NOMO-1 treated with dmso at 0.1 percent for 144 hours (cell line): ENCODE data around the gene NPLOC4.

Experiments used
- DNase-seq: peaks from one replicate; lab custom pipeline; 2025; ENCODE audit not compliant: unreplicated experiment; lab: John Stamatoyannopoulos, UW

Gene NPLOC4

GRCh38 chr17:81664051-81664470, 27.1 kb upstream of the NPLOC4 start:
- no peak for DNase-seq

GRCh38 chr17:81662002-81662401, 25.1 kb upstream of the NPLOC4 start:
- DNase-seq = no peak

GRCh38 chr17:81660441-81660840, 23.5 kb upstream of the NPLOC4 start:
- DNase-seq = no peak

- no peak for DNase-seq
Measured at GRCh38 chr17:81659038-81659437, 22.1 kb upstream of the NPLOC4 start.

- no peak for DNase-seq
Measured at GRCh38 chr17:81656835-81657234, 19.9 kb upstream of the NPLOC4 start.

- DNase-seq = no peak
Measured at GRCh38 chr17:81656118-81656743, 19.3 kb upstream of the NPLOC4 start, which contains the start of gene PDE6G. Gene PDE6G, minus strand, starts transcription at chr17:81656542. Its CDS starts 3,237 bp downstream, at chr17:81653305.

GRCh38 chr17:81655378-81656117, 18.6 kb upstream of the NPLOC4 start:
- DNase-seq = no peak

GRCh38 chr17:81652906-81653771, 16.2 kb upstream of the NPLOC4 start:
- DNase-seq = no peak

- no peak for DNase-seq
Measured at GRCh38 chr17:81651692-81652091, 14.8 kb upstream of the NPLOC4 start.

GRCh38 chr17:81650951-81651350, 14.0 kb upstream of the NPLOC4 start:
- DNase-seq = no peak

GRCh38 chr17:81648707-81649085, 11.8 kb upstream of the NPLOC4 start:
- no peak for DNase-seq

- DNase-seq = no peak
Measured at GRCh38 chr17:81648013-81648706, 11.2 kb upstream of the NPLOC4 start.

- DNase-seq = no peak
Measured at GRCh38 chr17:81647640-81648012, 10.7 kb upstream of the NPLOC4 start.

GRCh38 chr17:81646869-81647600, 10.1 kb upstream of the NPLOC4 start:
- no peak for DNase-seq

GRCh38 chr17:81644976-81645952, 8.4 kb upstream of the NPLOC4 start:
- DNase-seq = no peak

GRCh38 chr17:81644496-81644895, 7.6 kb upstream of the NPLOC4 start:
- DNase-seq = no peak

GRCh38 chr17:81641825-81642489, 5.0 kb upstream of the NPLOC4 start:
- no peak for DNase-seq

- no peak for DNase-seq
Measured at GRCh38 chr17:81640011-81640410, 3.1 kb upstream of the NPLOC4 start.

- no peak for DNase-seq
Measured at GRCh38 chr17:81638683-81639082, 1.8 kb upstream of the NPLOC4 start.
